NCI-H2107 treated with DMSO at 0.1 percent for 48 hours (cell line): Measurements from ENCODE around the gene RRBP1.
A peak's percentile ranks its signal among the peaks of the same experiment; 100 is the strongest.

Source experiments
- DNase-seq: peaks from one replicate; lab custom pipeline; 2025; ENCODE audit not compliant: unreplicated experiment; lab: John Stamatoyannopoulos, UW

RRBP1 gene

DNA sequence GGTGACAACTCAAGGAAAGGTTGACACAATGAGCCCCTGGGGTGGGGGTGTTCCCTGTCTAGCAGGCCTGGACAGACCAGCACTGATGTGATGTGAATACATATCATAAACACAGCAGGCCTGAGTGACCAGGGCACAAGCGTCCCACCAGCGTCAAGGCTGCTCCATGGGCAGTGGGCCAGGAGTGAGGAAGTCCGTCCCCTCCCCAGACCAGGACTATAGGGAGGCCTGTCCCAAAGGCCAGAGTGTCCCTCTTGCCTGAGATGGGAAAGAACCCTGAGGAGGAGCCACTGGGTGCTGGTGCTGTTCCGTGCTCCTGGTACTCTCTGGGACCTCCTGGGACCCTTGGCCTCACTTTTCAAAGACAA lies 44.6 kb downstream of the RRBP1 start:
- DNase-seq, result no peak

DNA sequence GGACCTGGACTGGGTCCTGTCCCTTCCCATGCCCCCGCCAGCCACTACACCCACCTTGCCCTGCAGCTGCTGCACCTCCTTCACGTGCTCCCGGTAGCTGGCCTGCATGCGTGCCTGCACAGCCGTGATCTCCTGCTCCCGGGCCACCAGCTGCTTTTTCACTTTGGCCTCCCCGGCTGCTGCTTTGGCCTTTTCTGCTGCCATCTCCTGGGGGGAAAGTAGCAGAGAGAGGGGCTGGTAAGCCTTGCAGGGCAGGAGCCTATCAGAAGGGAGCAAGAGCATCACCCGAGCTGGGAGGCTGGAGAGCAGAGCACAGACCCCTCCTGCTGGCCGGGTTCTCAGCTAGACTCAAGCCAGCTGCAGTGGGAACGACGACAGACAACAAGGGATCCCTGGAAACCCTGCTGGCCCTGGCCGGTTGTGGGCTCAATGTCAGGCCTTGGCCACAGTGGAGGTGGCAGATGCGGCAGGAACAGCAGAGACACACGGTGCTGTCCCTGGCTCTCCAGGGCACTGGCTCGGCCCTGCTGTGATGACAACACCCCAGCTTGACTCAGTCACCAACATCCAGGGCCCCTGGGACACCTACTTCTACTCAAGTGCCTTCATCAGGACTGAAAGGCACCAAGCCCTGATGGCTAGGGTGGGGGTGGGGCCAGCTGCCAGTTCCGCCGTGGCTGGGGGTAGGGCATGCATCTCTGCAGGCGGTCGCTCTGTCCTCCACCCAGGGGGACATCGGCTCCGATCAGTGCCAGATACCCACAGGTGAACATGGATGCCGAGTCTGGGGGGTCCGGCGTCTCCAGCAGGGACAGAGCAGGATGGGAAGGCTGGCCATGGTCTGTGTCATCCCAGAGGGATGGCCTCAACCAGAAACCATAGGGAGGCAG lies 45.3 kb downstream of the RRBP1 start:
- DNase-seq, result peak; percentile 31

DNA sequence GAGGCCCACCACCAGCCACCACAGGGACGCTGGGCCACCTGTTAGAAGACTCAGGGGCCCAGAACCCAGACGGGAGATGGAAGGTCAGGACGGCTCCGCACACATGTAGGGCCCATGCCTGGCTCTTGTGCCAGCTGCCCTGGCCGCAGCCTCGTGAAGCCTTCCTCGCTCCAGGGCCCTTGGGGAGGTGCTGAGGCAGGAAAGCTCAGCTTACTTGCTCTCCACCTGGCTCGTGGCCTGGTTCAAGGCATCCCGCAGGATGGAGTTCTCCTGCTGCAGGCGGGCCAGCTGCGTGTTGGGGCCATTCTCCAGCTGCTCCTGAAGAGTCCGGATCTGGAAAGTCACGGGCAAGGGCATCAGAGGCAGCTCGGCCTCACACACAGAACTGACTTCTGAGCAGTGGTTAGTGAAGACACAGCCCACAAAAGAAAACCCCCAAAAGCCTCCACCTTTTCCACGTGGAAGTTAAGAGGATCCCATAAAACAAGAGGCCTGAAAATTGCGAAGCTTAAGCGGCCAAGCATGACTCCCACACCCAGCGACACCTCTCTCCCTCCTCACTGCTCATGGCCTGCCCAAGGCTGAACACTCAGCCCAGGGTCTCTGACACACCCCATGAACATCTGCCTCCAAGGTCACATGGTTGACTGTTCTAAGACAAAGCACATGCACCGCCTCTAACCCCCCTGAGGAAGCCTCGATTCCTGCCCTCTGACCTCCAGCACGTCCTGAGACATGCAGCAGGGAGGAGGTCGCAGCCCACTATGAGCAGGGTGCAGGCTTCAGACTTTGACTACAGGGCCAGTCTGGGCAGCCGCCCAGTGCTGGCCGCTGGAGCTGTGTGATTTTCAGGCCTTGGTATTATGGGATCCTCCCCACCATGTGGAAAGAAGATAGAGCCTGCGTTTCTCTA lies 46.5 kb downstream of the RRBP1 start:
- no peak for DNase-seq

DNA sequence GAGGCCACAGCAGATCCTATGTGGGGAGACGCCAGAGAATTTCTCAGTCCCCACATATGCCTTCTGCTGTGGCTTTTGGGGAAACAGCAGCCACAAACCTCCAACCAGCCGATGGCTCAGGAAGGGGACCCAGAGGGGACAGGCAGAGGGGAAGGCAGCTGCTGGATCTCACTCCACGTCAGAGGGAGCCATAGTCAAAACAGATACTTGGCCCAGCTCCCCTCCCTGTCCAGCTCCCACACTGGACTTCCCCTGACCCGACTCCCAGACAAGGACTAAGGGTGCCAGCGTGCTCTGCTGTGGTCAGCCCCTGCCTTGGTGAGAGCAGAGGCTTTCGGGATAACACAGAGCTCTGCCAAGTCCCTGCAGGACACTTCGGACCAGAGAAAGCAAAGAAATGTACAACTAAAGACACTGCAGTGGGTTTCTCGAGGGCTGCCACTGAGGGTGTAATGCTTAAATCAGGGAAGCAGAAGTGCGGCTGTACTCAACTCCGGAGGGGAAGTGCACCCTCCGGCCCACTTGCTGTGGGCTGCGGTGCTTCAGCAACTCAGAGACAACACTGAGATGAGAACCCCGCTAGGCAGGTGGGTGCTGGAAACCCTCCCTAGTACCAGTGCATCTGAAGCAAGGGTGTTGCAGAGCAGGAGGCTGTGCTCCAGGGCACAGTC lies 47.2 kb downstream of the RRBP1 start:
- DNase-seq, result no peak

DNA sequence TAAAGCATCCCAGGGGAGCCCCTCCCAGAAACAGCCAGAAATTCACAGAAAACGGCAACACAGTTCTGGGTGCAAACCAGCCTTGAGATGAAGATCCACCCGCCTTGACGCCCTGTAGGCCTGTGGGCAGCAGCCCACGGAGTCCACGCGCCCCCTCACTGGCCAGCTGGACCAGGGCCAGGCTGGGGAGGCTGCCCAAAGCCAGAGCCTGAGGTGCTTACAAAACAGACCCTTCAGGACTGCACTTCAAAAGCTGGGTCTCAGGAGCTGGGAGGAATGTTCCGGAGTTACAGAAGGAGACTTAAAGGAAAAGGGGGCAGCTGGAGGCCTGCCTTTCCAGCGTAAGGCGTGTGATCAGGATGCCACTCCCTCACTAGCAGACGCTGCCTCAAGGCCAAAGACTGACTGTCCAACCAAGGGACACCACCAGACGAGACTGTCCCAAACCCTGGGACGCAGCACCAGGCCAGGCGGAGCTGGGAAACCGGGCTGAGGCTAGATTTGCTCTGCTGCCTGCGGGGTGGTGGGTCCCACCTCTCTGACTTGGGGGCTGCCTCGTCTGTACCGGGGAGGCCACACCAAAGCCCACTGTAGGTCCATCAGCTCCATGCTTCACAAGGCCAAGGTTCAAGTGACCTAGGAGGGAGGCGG lies 48.1 kb downstream of the RRBP1 start:
- DNase-seq, result no peak

DNA sequence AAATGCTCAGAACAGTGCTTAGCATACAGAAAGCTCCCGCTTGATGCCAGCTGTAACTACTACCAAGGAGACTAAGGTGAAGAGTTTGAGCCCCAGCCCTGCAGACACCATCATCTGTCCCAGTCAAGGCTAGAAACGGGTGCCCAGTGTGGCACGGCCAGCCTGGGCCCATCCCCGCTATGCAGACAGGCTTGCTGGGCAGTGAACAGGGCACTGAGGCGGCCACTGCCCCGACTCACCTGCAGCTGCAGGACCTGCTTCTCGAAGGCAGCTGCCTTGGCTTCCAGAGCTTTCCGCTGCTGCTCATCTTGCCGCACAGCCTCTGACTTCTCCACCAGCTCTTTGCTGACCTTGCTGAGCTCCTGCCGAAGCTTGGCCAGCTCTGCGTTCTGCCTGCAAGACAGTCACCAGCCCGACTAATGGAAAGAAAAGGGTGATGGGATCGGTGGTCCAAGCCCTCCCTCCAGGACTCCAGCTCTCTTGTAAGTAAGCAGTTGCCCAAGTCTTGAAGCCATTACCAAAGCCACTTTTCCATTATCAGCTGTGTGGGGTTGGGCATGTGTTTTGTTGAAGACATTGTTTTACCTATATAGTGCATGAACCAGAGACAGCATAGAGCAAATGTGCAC lies 48.7 kb downstream of the RRBP1 start:
- no peak for DNase-seq

DNA sequence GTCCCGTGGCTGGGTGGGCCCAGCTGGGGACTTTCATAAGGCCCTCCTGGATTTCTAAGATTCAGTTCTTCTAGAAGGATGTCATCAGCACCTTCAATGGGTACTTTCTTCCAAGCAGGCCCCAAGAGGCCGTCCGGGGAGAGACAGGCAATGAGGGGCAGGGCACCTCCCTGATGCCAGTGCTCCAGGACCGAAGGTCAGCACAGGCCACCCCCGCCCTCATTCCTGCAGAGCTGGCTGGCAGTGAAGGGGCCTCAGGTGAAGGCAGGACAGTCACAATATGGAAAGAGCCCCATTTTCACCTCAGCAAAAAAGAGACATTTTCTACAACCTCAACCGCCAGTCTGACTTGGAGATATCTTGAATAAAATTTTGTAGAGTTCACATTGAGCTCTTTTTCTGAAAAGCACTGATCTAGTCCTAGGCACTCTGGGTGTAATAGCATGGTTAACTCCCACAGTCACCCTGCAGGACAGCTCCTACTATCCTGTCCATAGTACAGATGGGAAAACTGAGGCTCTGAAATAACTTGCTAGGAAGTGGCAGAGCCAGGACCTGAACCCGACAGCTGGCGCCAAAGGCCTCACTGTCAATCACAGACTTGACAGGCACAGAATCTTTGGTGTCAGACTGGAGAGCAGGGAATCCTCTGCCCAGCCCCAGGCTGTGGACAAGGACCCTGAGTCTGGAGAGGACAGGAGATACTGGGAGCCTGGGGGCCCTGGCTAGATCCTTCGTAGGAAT lies 50.3 kb downstream of the RRBP1 start:
- DNase-seq, result no peak

DNA sequence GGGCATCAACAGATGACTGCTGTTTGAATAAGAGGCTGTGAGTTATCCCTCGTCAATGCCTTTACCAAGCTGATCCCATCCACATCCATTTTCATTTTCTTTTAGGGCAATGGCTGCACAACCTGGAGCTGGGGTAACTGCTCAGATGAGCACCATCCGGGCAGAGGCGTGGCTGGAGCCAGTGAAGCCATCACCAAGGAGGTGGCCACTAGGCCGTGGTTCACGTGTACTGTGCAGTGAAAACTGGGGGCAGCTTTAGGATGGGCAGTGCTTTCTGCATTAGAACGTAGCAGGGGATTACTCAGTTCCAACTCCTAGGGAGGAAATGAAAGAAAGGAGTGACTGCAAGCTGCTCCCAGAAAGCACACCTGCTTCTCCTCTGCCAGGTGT lies 51.2 kb downstream of the RRBP1 start:
- DNase-seq, result no peak

DNA sequence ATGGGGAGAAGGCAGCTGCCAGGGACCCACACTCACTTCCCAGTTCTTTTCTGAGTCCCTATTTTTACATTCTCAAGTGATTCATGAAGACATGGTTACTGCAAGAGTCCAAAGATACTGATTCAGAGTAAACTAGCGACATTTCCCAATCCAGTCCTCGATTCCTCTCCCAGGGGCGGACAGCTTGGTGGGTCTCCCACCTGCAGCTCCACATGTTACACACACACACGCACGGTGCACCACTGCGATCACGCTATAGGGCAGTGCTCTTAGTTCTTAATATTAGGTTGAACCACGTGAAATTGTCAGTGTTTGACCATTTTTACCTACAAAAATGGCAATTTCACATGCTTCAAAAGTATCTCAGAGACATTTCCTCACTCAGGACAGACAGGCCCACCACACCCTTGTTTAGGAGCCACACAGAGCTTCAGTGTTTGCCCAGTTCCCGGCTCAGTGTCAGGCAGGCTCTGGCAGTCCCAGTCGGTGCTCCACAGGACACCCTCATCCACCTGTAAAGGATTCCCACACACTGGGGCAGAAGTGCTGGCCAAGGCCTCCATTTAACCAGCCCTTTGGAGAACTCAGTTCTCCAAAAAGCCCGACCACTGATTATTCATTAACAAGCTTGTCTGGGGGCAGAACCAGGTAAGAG lies 51.8 kb downstream of the RRBP1 start:
- no peak for DNase-seq

DNA sequence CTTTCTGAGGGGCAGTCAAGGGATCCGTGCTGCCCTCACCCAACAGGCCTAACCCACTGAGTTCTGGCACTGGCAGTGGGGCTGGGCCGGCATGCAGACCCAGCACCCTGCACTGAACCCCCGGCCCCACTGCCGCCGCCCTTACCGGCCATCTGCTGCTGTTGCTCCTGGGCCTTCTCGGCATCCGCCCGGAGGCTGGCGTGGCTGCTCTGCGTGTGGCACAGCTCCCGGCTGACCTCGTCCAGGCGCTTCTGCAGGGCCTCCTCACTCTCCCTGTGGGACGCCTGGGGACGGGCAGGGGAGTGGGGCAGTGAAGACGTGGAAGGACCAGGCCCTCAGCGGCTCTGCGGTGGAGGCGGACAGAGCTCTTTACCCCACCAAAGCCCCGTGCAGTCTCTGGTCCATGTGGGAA lies 52.4 kb downstream of the RRBP1 start:
- DNase-seq, result no peak

DNA sequence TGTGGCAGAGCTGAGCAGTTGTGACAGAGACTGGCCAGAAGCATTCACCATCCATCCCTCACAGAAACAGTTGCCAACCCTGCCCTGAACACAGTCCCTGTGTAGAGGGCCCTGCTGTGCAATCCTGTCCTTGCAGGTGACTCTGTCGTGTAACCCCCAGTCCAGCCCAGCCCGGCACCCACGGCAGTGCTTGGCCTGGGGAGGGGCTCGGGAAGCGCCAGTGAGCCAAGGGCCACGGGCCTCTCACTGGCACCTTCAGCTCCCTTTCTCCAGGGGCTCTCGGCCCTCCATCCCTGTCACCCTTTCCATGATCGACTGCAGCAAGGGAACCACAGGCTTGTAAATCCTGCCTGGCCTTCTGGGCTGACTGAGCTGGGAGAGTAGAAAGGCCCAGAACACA lies 53.0 kb downstream of the RRBP1 start:
- DNase-seq, result no peak

DNA sequence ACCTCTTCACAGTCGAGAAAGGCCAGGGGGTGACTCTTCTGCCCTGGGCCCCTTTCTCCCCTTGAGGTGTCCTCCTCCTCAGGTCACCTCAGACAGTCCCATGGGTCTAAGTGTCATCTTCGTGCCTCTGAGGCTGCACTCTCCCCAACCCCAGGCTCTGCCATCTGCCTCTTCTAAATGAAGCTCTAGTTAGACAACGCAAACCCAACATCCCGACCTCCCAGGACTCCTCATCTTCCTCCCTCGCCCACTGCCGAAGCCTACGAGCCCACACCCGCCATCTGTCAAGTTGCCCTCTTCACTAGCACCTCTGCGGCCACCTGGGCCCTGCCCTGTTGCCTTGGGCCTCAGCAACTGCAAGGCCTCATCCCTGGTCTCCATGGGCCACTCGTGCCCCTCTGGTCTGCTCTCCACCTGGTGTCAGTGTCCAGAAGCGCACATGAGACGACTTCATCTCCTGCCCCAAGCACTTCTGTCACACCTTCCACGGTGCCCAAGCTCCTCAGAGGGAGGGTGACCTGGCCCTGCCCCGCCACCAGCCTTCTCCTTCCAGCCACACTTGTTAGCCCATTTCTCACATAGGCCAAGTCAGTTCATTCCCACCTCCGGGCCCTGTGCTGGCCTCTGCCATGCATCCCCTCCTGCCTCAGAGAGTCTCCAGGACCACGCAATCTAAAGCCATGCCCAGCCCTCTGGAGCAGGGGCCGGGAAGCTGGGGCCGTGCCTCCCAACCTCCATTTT lies 53.8 kb downstream of the RRBP1 start:
- DNase-seq, result no peak

DNA sequence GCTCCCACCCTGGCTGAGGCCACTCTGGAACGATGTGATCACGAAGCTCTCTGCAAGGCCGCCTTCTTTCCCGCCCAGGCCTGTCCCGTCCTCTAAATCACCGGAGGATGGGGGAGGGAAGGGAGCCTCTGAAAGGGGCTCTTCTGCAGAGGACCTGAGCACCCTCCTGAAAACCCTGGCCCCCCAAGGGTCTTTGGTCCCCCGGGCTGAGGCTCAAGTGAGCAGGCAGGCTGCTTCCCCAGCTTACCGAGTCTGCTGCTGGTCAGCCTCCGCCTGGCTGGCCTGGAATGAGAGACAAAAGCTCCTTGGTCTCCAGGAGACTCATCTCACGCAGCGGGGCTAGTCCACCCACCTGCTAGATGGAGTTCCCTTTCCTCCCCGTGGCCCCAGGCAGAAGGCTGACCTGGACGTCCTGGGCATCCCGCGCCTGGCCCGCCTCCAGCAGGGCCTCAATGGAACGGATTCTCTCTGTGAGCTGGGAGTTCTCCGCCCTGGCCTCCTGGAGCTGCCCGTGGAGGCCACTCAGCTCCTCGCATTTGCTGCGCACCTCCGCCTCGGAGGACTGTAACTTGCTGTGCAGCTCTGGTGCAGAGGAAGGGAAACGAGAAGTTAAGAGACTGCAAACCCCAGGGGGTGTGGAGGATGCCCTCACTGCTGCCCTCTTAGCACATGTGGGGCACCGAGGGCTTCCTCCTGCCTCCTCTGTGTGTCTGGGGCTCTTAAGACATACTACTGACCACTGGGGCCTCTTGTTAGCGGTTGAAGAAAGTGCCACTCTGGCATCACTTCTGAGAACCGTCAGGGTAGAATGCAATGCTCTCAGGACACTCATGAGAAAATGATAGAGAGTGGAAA lies 54.7 kb downstream of the RRBP1 start:
- DNase-seq, result no peak

DNA sequence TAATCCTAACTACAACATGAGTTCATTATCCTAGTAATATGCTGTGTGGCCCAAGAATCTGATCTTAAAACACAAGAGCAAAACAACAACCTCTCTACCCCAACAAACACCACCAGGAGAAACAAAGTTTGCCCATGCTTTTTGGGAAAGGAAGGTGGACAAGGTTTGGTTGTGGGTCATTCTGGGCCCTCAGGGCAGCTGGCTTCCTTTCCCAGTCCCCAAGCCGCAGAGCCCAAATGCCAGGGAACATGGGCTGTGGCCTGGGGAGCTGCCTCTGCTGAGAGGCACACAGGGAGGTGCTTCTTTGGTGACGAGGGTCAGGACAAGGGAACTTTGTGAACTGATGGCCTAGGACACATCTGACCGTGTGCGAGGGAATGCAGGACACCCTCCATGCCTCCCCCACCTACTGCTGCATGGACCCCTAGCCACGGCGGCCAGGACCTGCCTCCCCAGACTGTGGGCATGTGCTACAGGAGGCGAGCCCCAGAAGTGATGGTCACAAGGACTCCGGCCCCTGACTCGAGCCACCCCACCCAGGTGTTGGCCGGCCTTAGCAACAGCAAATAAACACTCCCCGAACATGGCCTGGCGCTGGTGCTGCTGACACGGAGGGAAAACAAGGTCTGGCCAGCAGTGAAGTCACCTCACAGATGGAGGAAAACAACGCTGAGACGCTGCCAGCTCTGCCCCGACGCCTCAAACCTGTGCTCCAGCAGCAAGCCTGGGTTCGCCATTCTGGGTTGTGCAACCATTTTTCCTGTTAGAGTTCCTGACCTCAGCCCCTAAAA lies 55.6 kb downstream of the RRBP1 start:
- DNase-seq, result no peak

DNA sequence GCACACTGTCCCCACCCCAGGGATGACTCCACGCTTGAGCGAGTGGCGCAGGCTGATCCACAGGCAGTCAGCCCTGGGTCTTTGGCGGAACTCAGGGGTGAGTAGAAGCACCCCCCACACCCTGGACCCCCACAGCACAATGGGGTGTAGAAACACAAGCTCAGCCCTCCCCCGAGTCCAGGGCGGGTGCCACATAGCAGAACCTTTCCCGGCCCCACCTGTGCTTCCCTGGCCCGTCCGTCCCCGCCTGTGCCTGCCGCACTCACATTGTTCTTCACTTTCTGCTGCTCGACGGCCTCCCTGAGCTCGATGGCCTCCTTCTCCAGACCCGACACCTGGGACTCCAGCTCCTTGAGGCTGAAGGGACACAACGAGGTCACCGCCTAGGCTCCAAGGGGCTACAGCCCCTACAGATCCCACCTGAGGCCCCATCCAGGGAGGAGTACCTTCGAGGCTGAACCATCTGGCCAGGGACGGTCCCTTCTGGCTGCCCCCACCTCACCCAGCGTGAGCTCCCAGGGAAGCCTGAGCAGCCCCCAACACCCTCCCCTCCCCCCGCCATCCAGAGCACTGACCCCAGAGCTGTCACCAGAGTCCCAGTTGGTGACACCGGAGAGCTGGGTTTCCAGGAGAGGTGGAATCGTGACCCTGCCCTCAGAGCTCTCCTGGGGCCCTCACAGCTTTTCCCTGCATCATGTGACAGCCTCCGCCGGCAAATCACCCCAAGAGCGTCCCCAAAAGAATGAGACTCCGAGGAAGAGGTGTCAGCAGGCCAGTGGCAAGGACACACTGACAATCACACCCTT lies 56.6 kb downstream of the RRBP1 start:
- DNase-seq, result no peak

DNA sequence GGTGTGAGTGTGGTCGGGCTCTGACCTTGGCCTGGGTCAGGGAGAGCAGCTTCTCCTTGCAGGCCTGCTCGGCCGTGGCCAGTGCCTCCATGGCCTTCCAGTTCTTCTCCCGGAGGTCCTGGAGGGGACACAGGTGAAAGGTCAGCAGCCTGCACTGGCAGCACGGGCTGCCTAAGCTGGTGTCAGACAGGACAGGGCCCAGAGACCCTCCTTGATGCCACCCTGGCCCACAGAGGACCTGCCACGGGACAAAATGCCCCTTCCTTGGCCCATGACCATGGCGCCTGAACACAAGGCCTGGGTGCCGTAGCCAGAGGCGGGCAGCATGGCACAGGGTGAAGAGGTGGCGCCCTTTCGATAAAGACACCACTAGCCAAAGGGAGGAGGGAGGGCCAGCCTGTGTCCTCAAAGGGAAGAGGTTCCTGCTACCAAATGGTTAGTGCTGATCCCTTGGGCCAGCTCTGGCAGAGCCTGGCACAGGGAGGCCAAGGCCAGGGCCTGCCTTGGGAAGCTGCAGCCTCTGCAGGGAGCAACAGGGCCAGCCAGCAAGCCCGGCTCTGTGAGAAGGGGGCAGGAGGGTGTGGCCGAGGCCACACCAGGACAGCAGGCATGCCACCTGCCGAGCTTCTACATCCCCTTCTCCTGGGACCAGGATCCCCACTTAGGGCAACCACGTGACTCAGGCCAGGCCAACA lies 57.3 kb downstream of the RRBP1 start:
- no peak for DNase-seq
